ENCODE data around the gene NME7.

- TF ChIP-seq CTCF (IDR thresholded peaks at IDR 0.05 in 8 of 11, conservative IDR thresholded peaks at IDR 0.05 in 3 of 11): no peak
- no peak for TF ChIP-seq POLR2A (IDR thresholded peaks at IDR 0.05)
- TF ChIP-seq POLR2AphosphoS5 (IDR thresholded peaks at IDR 0.05): no peak
Measured at GRCh38 chr1:169186106-169186505, 181.5 kb downstream of the NME7 start.
